Epithelial cell of proximal tubule (primary cell): ENCODE results near the gene GRID2IP. TPM values are rescaled to one million over a fixed set of nuclear protein-coding genes. Genes with fewer than 3 reads are reported as not detected.
A peak's percentile ranks its signal among the peaks of the same experiment; 100 is the strongest.

ENCODE experiments used
- DNase-seq: peaks from one replicate; pipeline ENCODE4 v3.0.0-alpha.2; 2011; ENCODE audit warnings: low read depth
- H3K4me3 ChIP-seq: 2 replicates; pipeline ENCODE4 v1.5.1; 2011; ENCODE audit warnings: low read depth, mild to moderate bottlenecking, low read length
- total RNA-seq: library from RNA; depleted of rRNA; stranded (reverse); fragments of >200 nt; gene quantifications from 2 replicates; pipeline ENCODE4 v1.2.3, GENCODE V29; 2015
- TF ChIP-seq, protein P1 (sequence below): conservative IDR thresholded peaks from 2 replicates; pipeline ENCODE4 v1.5.1; 2012; ENCODE audit warnings: low read depth, mild to moderate bottlenecking, low read length

The GRID2IP gene
- total RNA-seq, 1 donor from 2014 or later = not detected

DNA sequence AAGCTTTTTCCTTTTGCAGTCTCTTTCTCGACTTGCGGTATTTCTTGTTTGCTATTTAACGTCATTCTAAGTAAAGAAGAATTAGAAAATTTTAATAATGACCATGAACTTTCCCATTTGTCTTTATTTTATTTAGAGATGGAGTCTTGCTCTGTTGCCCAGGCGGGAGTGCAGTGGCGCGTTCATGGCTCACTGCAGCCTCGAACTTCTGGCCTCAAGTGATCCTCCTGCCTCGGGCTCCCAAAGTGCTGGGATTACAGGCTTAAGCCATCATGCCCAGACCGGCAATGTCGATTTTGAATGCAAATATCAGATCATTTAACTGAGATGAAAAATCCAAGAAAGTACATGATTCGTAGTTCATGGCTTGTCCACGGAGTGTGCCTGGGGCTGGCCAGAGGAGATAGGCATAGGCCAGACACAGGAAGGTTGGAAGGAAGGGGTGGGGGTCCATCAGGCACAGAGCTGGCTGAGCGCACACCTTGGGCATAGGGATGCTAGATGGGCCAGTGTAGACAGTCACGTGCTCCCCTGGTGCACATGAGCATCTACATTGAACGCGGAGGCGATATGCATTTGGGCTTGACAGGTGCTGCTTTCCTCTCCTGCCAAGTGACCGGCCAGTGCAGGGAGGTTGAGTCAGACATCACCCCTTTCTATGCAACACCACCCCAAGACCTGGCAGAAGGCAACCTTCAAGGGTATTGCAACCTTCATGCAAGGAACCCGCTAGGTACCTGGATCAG is 64.7 kb downstream of the GRID2IP start:
- TF ChIP-seq, protein P1, sequence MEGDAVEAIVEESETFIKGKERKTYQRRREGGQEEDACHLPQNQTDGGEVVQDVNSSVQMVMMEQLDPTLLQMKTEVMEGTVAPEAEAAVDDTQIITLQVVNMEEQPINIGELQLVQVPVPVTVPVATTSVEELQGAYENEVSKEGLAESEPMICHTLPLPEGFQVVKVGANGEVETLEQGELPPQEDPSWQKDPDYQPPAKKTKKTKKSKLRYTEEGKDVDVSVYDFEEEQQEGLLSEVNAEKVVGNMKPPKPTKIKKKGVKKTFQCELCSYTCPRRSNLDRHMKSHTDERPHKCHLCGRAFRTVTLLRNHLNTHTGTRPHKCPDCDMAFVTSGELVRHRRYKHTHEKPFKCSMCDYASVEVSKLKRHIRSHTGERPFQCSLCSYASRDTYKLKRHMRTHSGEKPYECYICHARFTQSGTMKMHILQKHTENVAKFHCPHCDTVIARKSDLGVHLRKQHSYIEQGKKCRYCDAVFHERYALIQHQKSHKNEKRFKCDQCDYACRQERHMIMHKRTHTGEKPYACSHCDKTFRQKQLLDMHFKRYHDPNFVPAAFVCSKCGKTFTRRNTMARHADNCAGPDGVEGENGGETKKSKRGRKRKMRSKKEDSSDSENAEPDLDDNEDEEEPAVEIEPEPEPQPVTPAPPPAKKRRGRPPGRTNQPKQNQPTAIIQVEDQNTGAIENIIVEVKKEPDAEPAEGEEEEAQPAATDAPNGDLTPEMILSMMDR = no peak
- H3K4me3 ChIP-seq = no peak overlapping the region
- DNase-seq = no peak

DNA sequence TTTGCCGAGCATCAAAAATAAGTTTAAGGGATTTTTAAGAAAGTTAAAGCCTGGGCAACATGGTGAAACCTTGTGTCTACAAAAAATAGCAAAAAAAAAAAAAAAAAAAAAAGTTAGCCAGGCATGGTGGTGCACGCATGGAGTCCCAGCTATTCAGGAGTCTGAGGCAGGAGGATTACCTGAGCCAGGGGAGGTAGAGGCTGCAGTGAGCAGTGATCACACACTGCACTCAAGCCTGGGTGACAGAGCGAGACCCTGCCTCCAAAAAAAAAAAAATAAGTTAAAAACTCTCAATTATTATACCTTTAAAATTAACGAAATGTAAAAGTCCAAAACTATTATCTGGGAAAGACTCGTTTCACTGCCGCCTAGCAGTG is 68.5 kb downstream of the GRID2IP start:
- DNase-seq = no peak
- TF ChIP-seq, protein P1 = no peak
- peak overlapping the region; percentile 78 for H3K4me3 ChIP-seq

DNA sequence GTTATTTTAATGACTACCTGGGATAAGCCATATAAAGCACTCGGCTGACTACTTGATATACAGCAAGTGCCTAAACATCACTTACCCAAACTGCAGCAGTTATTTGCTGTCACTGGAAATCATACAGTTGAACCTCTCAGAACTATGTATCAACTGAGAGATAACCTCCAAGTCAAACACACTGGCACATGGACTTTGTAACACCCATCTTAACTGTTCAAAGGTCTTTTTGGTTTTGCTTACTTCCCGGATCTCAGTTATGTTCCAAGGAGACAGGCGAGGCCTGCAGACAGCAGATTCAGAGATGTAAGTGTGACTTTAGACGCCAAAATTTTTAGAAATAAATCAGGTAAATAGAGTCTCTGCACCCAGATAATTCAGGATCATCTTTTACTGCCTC is 69.0 kb downstream of the GRID2IP start:
- TF ChIP-seq, protein P1 = no peak
- H3K4me3 ChIP-seq = peak overlapping the region; percentile 78
- no peak for DNase-seq

DNA sequence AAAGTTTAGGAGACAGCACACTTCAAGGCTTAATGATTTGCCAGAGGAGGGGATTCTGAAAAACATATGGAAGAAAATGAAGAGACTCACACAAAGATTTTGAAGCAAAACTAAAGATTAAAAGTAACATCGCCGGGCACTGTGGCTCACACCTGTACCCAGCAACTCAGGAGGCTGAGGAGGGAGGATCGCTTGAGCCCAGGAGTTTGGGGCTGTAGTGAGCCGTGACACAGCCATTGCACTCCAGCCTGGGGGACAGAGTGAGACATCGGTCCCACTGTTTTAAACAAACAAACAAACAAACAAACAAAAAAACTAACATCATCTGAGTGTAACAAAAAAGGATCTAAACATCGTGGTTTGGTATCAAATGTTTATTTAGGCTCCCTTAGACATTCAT is 69.8 kb downstream of the GRID2IP start:
- TF ChIP-seq, protein P1 = no peak
- DNase-seq = no peak
- no peak overlapping the region for H3K4me3 ChIP-seq

DNA sequence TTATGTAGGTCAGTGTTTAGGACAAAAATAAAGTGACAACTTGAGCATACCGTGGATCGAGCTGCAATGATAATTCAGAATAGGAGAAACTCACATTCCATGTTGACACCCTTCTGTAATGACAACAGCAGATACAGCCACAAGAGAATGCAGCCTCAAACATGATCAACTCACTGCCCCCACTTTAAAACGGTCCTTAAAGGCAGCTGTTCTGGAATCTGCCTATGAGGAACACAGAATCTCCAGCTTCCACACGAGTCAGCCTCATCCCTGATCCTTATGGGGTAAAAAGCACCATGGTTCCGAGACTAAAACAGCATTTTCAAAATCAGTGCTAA is 71.0 kb downstream of the GRID2IP start:
- H3K4me3 ChIP-seq = no peak overlapping the region
- TF ChIP-seq, protein P1 = no peak
- no peak for DNase-seq

DNA sequence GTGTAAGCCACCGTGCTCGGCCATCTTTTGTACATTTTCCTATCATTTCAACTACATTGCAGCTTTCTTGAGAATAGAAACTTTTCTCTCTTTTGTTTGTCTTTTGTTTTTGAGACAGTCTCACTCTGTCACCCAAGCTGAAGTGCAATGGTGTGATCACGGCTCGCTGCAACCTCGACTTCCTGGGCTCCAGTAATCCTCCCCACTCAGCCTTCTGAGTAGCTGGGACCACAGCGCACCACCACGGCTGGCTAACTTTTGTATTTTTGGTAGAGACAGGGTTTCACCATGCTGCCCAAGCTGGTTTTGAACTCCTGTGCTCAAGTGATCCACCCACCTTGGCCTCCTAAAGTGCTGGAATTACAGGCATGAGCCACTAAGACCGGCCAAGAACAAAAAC is 72.2 kb downstream of the GRID2IP start:
- TF ChIP-seq, protein P1 = no peak
- DNase-seq = no peak
- no peak overlapping the region for H3K4me3 ChIP-seq

DNA sequence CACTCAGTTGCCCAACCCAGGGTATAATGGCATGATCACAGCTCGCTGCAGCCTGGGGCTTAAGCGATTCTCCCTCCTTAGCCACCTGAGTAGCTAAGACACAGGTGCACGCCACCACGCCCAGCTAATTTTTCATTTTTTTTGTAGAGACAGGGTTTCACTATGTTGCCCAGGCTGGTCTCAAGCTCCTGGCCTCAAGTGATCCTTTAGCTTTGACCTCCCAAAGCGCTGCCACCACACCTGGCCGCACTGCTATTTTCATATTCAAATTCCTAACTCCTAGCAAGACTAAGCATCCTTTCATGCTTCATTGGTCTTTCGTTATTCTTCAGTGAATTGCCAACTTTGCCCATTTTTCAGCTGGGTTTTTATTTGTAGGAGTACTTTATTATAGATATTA is 73.1 kb downstream of the GRID2IP start:
- no peak overlapping the region for H3K4me3 ChIP-seq
- DNase-seq = no peak
- TF ChIP-seq, protein P1 = no peak
